Measurements from ENCODE around the gene COLEC11.

Gene COLEC11

DNA sequence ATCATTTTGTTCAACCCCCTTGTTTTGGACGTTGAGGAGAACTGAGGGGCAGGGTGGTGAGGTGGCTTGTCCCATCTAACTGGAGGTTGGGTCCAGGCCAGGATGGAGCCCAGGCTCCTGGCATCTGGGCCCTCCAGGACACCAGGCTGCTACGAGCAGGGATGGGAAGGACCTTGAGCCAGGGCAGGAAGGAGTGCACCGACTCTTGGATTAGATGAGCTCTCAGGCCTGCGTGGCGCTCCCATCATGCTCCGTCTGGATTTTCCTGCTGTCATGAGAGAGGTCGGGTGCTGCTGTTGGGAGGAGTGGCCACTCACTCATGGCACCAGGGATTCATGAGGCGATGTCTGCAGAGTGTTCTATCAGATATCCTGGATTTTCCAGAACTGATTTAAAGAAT, 44.7 kb downstream of the COLEC11 start:
- no peak for DNase-seq

- no peak for DNase-seq
These were observed 46.3 kb downstream of the COLEC11 start for GRCh38 chr2:3641181-3641580.

- no peak for DNase-seq
These were observed 47.0 kb downstream of the COLEC11 start for GRCh38 chr2:3641841-3642421.

GRCh38 chr2:3642521-3643215, 47.8 kb downstream of the COLEC11 start:
- DNase-seq, result no peak

- DNase-seq, result no peak
These were observed 48.7 kb downstream of the COLEC11 start for GRCh38 chr2:3643371-3644245.

DNA sequence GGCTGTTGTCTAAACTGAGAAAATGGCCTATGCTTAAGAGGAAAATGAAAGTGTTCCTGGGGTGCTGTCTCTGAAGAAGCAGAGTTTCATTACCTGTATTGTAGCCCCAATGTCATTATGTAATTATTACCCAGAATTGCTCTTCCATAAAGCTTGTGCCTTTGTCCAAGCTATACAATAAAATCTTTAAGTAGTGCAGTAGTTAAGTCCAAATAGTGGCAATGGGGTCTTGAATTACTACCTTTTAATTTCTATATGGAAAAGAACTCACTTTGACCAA, 49.3 kb downstream of the COLEC11 start:
- DNase-seq, result no peak

GRCh38 chr2:3644891-3645605, 50.1 kb downstream of the COLEC11 start:
- no peak for DNase-seq

DNA sequence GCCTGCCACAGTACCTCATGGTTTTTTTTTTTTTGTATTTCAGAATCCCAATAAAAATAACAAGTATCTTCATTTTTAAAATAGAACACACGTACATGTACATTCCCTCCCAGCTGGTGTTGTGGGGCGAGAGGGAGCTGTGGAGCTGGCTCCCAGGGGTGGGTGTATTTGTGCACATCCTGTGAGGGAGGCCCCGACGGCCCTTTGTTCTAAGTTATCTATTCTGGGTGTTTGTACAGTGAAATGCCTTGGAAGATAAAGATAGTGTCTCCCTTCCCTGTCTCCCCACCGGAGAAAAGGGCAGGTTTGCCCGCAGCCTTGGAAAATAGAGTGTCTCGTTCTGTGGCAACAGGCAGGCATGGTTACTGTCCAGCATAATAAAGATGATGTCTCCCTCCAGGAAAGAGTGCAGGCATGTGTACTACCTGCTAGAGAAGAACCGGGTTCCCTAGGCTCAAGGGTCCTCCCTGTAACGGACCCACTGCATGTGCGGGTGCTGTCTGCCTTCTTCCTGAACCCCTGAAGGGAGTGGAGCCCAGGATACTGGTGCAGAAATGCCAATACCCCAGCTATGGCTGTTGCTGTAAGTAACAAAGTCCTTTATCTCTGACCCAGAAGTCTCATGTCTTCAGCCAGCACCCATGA, 51.0 kb downstream of the COLEC11 start:
- DNase-seq, result no peak

GRCh38 chr2:3646446-3646845, 51.5 kb downstream of the COLEC11 start:
- no peak for DNase-seq

DNA sequence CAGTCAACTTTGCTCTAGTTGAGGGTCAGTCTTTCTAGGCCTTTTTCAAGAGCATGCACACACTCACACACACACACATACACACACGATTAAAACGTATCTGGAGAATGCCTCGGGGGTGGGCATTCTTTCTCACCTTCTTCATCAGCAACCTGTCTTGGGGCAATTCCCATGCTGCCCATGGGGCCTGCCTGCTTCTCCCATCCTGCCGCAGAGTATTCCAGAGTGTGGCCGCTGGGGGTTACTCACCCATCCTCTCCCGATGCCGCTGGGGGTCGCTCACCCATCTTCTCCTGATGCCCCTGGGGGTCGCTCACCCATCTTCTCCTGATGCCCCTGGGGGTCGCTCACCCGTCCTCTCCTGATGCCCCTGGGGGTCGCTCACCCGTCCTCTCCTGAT, 52.3 kb downstream of the COLEC11 start:
- no peak for DNase-seq

GRCh38 chr2:3647831-3648651, 53.1 kb downstream of the COLEC11 start:
- no peak for DNase-seq

DNA sequence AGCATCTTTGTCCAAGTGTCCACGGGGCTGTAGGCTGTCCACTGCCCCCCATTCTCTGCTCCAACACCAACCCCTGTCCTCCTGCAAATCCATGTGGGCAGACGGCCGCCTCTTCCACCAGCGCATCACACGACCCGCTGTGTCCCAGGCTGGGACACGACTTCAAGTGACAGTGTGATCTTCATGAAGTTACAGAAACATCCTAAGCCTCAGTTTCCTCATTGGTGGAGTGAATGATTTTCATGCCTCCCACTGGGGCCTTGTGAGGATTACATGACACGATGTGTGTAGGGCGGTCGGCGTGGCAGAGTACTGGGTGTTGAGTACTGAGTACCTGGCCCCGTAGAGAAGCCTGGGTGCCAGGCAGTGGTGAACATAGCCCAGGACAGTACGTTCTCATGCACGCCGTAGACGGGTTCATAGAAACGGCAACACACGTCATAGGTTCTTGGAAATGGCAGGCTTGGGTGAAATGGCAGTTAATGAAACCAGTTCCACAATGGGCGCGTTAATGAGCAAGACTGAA, 53.8 kb downstream of the COLEC11 start:
- DNase-seq, result no peak

- no peak for DNase-seq
These were observed 54.7 kb downstream of the COLEC11 start for GRCh38 chr2:3649581-3649980.

- DNase-seq, result no peak
These were observed 55.4 kb downstream of the COLEC11 start for GRCh38 chr2:3650140-3650920.

GRCh38 chr2:3651691-3652648, 57.1 kb downstream of the COLEC11 start:
- peak; percentile 28 for DNase-seq

- DNase-seq, result no peak
These were observed 58.1 kb downstream of the COLEC11 start for GRCh38 chr2:3652896-3653625.

- DNase-seq, result no peak
These were observed 59.1 kb downstream of the COLEC11 start for GRCh38 chr2:3654011-3654410.

GRCh38 chr2:3654531-3655225, 59.8 kb downstream of the COLEC11 start:
- DNase-seq, result no peak

All from MV-4-11 (cell line).